ENCODE measurements around the gene LCLAT1. TPM values are rescaled to one million over a fixed set of nuclear protein-coding genes. Genes with fewer than 3 reads are reported as not detected.

Gene LCLAT1
- total RNA-seq, 1 donor from 2014 or later = 21.6 TPM

GRCh38 chr2:30514134-30514847 is 67.2 kb downstream of the LCLAT1 start:
- Mint-ChIP-seq H3K27me3 (ENCODE audit: insufficient read depth, low read depth) (no peaks in the 10 kb centered on the region), H3K9me3 (peaks cover 16% of the 10 kb centered on the region), H3K4me3 (no peak overlapping the region), H3K4me1 (peaks cover 28% of the 10 kb centered on the region), H3K36me3 (peaks cover 21% of the 10 kb centered on the region), H3K27ac (no peak overlapping the region)
- Histone ChIP-seq H3K4me3 (no peak overlapping the region), H4K20me1 (ENCODE audit: low read depth) (peaks cover 32% of the 10 kb centered on the region), H3K9ac (no peak overlapping the region), H3K4me2 (no peak overlapping the region), H3K27me3 (no peaks in the 10 kb centered on the region), H3K27ac (no peak overlapping the region), H3F3A (ENCODE audit: low read depth) (no peaks in the 10 kb centered on the region), H3K9me3 (ENCODE audit: low read depth) (no peaks in the 10 kb centered on the region), H2AFZ (replicated peaks) (no peak overlapping the region), H3K4me1 (peaks cover 34% of the 10 kb centered on the region), H3K36me3 (no peaks in the 10 kb centered on the region), H3K79me2 (ENCODE audit: low read depth) (peaks cover 49% of the 10 kb centered on the region)
- TF ChIP-seq EZH2 (IDR thresholded peaks at IDR 0.05) (no peak), CTCF (IDR thresholded peaks at IDR 0.05) (no peak), EZH2phosphoT487 (IDR thresholded peaks at IDR 0.05) (no peak)
- DNase-seq (ENCODE audit: low spot score) = no peak

DNA sequence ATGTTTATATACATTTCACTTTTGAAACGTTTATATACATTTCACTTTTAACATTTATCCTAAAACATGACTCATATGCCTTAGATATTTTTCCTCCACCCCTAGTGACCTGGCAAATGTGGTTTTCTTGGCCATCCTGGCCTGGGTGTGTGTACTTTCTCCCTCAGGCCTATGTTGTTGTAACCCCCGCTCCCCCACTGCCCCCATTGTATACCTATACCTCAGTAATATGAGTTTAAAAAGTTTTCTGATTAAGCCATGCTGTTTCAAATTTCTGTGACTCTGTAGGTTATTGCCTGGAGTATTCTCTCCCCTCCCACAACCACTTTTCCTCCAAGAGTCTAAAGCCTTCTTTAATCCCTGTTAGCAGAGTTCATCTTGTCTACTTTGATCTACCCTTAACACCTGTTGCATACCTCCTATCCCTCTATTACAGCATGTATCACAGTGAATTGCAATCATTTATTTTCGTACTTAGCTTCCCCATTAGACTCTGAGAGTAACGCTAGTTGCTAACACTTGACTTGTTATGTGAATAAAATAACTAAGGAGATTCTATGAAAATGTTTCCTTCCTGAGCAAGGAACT is 67.9 kb downstream of the LCLAT1 start:
- TF ChIP-seq EZH2 (IDR thresholded peaks at IDR 0.05) = no peak
- Histone ChIP-seq H3K4me1 (peaks cover 34% of the 10 kb centered on the region), H3K36me3 (no peaks in the 10 kb centered on the region), H2AFZ (replicated peaks) (no peak overlapping the region), H3K9ac (no peak overlapping the region), H3K79me2 (ENCODE audit: low read depth) (peaks cover 44% of the 10 kb centered on the region), H3K9me3 (ENCODE audit: low read depth) (no peaks in the 10 kb centered on the region), H3K27ac (no peak overlapping the region), H3K4me3 (no peak overlapping the region), H3F3A (ENCODE audit: low read depth) (no peaks in the 10 kb centered on the region), H3K27me3 (no peaks in the 10 kb centered on the region), H3K4me2 (no peak overlapping the region), H4K20me1 (ENCODE audit: low read depth) (peaks cover 32% of the 10 kb centered on the region)
- Mint-ChIP-seq H3K36me3 (peaks cover 27% of the 10 kb centered on the region), H3K27ac (no peak overlapping the region), H3K4me1 (peaks cover 28% of the 10 kb centered on the region), H3K9me3 (peaks cover 20% of the 10 kb centered on the region), H3K4me3 (no peak overlapping the region), H3K27me3 (ENCODE audit: insufficient read depth, low read depth) (no peaks in the 10 kb centered on the region)
- DNase-seq (ENCODE audit: low spot score) = no peak

- Histone ChIP-seq H3F3A (ENCODE audit: low read depth) (no peaks in the 10 kb centered on the region), H3K79me2 (ENCODE audit: low read depth) (peaks cover 32% of the 10 kb centered on the region), H3K4me1 (peaks cover 25% of the 10 kb centered on the region), H3K9me3 (ENCODE audit: low read depth) (no peaks in the 10 kb centered on the region), H3K9ac (no peak overlapping the region), H3K27me3 (no peaks in the 10 kb centered on the region), H3K36me3 (no peaks in the 10 kb centered on the region), H2AFZ (replicated peaks) (no peak overlapping the region), H3K27ac (no peak overlapping the region), H4K20me1 (ENCODE audit: low read depth) (peaks cover 23% of the 10 kb centered on the region), H3K4me3 (no peak overlapping the region), H3K4me2 (no peak overlapping the region)
- H3K4me3 Mint-ChIP-seq = no peak overlapping the region
- peaks cover 29% of the 10 kb centered on the region for H3K36me3 Mint-ChIP-seq
- DNase-seq (ENCODE audit: low spot score) = no peak
- peaks cover 25% of the 10 kb centered on the region for H3K4me1 Mint-ChIP-seq
- TF ChIP-seq EZH2 (IDR thresholded peaks at IDR 0.05) = no peak
- no peak for TF ChIP-seq EZH2phosphoT487 (IDR thresholded peaks at IDR 0.05)
- TF ChIP-seq CTCF (IDR thresholded peaks at IDR 0.05) = no peak
- H3K27ac Mint-ChIP-seq = no peak overlapping the region
- H3K9me3 Mint-ChIP-seq = peaks cover 24% of the 10 kb centered on the region
- H3K27me3 Mint-ChIP-seq (ENCODE audit: insufficient read depth, low read depth) = no peaks in the 10 kb centered on the region
Measured at GRCh38 chr2:30516166-30516565, 69.1 kb downstream of the LCLAT1 start.

GRCh38 chr2:30519796-30520195 is 72.8 kb downstream of the LCLAT1 start:
- Histone ChIP-seq H3K4me3 (no peak overlapping the region), H3K79me2 (ENCODE audit: low read depth) (peaks cover 15% of the 10 kb centered on the region), H3K9me3 (ENCODE audit: low read depth) (no peaks in the 10 kb centered on the region), H3F3A (ENCODE audit: low read depth) (no peaks in the 10 kb centered on the region), H3K4me2 (no peak overlapping the region), H3K9ac (no peak overlapping the region), H3K36me3 (no peaks in the 10 kb centered on the region), H3K4me1 (peaks cover 3% of the 10 kb centered on the region), H4K20me1 (ENCODE audit: low read depth) (peaks cover 3% of the 10 kb centered on the region), H3K27me3 (no peaks in the 10 kb centered on the region), H3K27ac (no peak overlapping the region), H2AFZ (replicated peaks) (no peak overlapping the region)
- Mint-ChIP-seq H3K27ac (no peak overlapping the region), H3K9me3 (peaks cover 27% of the 10 kb centered on the region), H3K36me3 (peaks cover 41% of the 10 kb centered on the region), H3K4me1 (peaks cover 4% of the 10 kb centered on the region), H3K4me3 (no peak overlapping the region), H3K27me3 (ENCODE audit: insufficient read depth, low read depth) (no peaks in the 10 kb centered on the region)
- no peak for DNase-seq (ENCODE audit: low spot score)
- TF ChIP-seq EZH2 (IDR thresholded peaks at IDR 0.05) = no peak
- no peak for TF ChIP-seq CTCF (IDR thresholded peaks at IDR 0.05)
- no peak for TF ChIP-seq EZH2phosphoT487 (IDR thresholded peaks at IDR 0.05)
